Measurements from ENCODE around the gene WBP11.

The WBP11 gene

DNA sequence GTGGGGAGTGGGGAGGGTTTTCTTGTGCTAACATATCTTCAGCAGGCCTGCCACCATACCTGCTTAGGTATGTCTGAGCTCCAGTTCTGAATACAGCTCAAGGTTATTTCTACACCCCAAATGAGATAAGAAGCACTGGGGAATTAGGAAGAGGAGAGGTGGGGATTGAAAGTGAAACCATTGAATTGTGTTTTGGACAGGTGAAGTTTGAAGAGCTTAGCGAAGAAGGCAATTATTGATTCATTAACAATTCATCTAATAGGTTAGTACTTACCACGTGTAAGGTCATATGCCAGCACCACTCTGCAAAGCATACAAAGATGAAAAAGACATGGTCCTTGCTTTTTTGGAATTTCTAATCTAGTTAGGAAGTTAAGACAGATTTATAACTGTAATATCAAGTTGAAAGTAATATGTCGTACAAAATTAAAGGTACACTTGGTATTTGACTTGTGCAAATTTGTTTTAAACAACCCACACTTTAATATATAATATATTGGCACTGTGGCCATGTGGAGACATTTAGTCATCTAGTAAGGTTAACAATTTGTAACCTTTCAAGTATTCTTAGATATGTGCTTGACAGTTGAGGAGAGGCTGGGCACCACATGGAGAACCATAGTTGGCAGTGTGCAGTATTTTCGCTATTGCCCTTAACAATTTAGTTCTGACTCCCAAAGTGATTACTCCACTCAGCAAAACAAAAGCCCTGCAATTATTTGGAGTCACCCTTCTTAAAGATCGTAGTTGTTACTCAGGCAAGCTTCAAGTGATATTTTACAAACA, 7.1 kb upstream of the WBP11 start:
- no peak for TF ChIP-seq CTCF (IDR thresholded peaks at IDR 0.05; ENCODE audit: control insufficient read depth, insufficient read depth, low read depth, low read length, missing control alignments)
- no peak for DNase-seq (ENCODE audit: low read depth)
- H3K4me3 ChIP-seq (ENCODE audit: control insufficient read depth, low read depth, low read length): no peak overlapping the region

DNA sequence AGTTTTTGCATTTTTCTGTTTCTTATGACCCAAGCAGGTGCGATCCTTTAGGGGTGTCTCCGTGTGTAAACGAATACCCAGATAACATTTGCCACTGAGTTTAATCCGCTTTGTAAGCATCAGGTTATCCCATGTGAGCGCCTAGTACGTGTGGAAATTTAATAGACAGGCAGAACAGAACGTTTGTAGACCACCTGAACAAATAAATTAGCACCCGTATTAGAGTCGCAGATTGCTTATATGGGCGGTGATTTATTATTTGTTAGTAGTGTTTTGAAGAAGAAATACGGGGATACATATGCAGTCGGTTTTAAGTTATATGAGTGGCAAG, 517 bp upstream of the WBP11 start:
- peak overlapping the region; percentile 95 for H3K4me3 ChIP-seq (ENCODE audit: control insufficient read depth, low read depth, low read length)
- TF ChIP-seq CTCF (IDR thresholded peaks at IDR 0.05; ENCODE audit: control insufficient read depth, insufficient read depth, low read depth, low read length, missing control alignments): no peak
- DNase-seq (ENCODE audit: low read depth): no peak

DNA sequence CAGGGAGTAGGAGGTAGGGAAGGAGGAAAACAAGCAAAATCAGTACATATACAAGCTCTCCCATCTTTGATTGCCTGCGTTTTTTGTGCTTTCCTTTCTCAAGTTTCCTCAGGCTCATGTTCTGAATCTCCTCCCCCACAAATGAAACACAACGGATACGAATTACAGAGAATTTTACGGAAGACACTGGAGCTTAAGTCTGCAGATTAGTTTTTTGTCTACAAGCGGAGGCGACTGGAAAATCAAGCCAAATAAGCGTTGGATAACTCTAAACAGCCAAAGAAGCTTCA, 612 bp downstream of the WBP11 start:
- no peak for TF ChIP-seq CTCF (IDR thresholded peaks at IDR 0.05; ENCODE audit: control insufficient read depth, insufficient read depth, low read depth, low read length, missing control alignments)
- no peak for DNase-seq (ENCODE audit: low read depth)
- H3K4me3 ChIP-seq (ENCODE audit: control insufficient read depth, low read depth, low read length): peak overlapping the region; percentile 95

DNA sequence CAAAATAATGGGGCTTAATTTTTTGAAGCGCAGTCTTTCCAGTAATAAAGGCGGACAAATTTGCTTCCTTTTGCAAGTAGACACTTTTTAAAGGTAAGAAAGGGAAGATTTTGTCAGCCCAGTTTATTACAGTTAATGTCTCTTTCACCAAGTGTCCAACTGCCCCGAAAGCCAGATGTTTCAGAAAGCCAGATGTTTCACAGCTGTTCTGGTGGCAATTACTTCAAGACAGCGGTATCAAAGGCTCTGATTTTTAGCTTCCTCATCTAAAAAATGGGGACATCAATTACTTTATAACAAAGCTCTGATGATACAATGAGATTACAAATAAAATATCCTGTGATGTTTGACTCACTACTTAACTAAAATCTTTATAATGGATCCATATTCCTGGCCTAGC, 1.0 kb downstream of the WBP11 start:
- no peak for TF ChIP-seq CTCF (IDR thresholded peaks at IDR 0.05; ENCODE audit: control insufficient read depth, insufficient read depth, low read depth, low read length, missing control alignments)
- peak overlapping the region; percentile 95 for H3K4me3 ChIP-seq (ENCODE audit: control insufficient read depth, low read depth, low read length)
- no peak for DNase-seq (ENCODE audit: low read depth)

DNA sequence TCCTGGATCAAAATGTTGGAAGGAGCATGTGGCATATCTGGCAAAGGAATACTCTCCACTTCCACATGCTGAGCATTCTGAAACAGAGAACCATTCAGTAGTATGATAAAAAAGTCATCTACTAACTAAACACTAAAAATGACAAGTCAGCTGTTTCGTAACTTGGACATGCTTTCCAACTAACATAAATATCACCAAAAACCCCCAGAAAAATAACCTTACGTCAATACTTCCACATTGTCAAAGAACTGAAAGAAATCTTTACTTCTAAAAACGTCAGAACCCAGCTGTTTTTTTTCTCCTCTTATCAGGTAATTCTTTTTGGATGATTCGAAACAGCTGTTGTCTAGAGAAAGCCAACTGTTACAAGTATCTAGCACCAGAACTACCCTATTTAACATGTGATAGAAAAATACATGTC, 8.2 kb downstream of the WBP11 start:
- DNase-seq (ENCODE audit: low read depth): no peak
- no peak for TF ChIP-seq CTCF (IDR thresholded peaks at IDR 0.05; ENCODE audit: control insufficient read depth, insufficient read depth, low read depth, low read length, missing control alignments)
- H3K4me3 ChIP-seq (ENCODE audit: control insufficient read depth, low read depth, low read length): no peak overlapping the region

GRCh38 chr12:14785568-14785967, 17.7 kb downstream of the WBP11 start:
- no peak overlapping the region for H3K4me3 ChIP-seq (ENCODE audit: control insufficient read depth, low read depth, low read length)
- no peak for TF ChIP-seq CTCF (IDR thresholded peaks at IDR 0.05; ENCODE audit: control insufficient read depth, insufficient read depth, low read depth, low read length, missing control alignments)
- DNase-seq (ENCODE audit: low read depth): no peak

GRCh38 chr12:14784471-14784870, 18.8 kb downstream of the WBP11 start:
- no peak overlapping the region for H3K4me3 ChIP-seq (ENCODE audit: control insufficient read depth, low read depth, low read length)
- DNase-seq (ENCODE audit: low read depth): no peak
- no peak for TF ChIP-seq CTCF (IDR thresholded peaks at IDR 0.05; ENCODE audit: control insufficient read depth, insufficient read depth, low read depth, low read length, missing control alignments)

All from AG09309 (cell line).